CD4-positive, alpha-beta T cell treated with Interleukin-6 for 4 hours (primary cell): ENCODE measurements around the gene FUT4.
"Not testable (repeated sequence)": the region's sequence is repeated elsewhere in the genome, so short reads cannot be mapped to it uniquely, and the experiment has no call there.

Experiments
- DNase-seq: peaks from one replicate; pipeline ENCODE4 v3.0.0-alpha.2; 2020; ENCODE audit warnings: mixed read lengths

Gene FUT4

DNA sequence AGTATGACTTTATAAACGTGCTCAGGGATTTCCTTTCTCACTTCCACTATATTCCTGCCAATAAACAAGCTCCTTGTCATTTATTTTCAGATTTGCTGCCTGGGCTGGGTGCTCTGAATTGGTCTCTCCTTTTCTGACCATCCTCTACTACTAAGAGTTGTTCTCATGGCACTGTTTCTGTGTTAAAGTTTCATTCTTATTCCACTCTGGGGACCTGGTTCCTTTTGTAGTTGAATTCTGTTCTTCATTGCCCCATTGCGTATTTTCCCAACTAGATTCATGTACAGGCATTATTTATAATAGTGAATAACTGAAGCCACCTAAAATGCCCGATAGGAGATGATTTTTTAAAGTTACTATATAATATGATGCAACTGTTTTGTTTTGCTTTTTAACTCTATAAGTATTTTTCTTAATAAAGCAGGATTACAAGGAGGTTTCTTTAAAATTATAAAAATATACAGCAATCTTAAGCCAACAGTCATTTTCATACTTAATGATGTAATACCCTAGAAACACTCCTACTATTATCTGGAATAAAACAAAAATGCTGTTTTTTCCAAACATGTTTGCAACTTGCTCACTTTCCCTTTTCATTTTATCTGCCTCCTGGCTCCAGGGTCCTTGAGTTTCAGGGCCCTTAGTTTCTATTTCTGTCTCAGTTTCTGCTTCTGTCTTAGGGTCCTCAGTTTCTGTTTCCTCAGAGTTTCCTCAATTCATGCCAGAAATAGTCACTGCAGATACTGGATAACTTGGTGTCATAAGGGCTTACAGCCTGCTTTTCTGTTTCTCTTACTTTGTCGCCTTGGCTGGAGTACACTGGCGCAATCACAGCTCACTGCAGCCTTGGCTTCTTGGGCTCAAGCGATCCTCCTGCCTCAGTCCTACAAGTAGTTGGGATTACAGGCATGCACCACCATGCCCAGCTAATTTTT is 9.8 kb upstream of the FUT4 start:
- DNase-seq = no peak

- DNase-seq = no peak
These were observed 7.3 kb upstream of the FUT4 start for GRCh38 chr11:94536386-94536785.

- DNase-seq = no peak
These were observed 6.6 kb upstream of the FUT4 start for GRCh38 chr11:94537031-94537600.

DNA sequence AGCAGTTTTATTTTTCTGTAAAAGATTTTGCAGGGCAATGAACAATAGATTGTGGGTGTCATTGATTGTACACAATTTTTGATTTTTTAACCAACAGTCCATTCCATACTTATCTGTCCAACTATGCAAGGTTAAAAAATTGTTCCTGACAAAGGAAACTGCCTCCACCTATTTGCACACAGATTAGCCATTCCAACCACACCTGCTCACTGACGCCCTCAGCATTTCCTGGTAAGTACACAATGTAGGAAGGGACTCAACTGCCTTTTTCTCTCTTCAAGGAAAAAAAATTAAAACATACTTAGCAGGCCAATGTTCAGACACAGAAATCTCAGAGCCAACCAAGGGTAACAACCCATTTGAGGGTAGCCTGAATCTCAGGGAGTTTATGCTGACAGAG is 4.3 kb upstream of the FUT4 start:
- DNase-seq = no peak

DNA sequence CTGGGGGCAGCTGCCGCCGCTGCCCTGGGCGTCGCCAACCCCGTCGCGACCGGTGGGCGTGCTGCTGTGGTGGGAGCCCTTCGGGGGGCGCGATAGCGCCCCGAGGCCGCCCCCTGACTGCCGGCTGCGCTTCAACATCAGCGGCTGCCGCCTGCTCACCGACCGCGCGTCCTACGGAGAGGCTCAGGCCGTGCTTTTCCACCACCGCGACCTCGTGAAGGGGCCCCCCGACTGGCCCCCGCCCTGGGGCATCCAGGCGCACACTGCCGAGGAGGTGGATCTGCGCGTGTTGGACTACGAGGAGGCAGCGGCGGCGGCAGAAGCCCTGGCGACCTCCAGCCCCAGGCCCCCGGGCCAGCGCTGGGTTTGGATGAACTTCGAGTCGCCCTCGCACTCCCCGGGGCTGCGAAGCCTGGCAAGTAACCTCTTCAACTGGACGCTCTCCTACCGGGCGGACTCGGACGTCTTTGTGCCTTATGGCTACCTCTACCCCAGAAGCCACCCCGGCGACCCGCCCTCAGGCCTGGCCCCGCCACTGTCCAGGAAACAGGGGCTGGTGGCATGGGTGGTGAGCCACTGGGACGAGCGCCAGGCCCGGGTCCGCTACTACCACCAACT is 1.0 kb downstream of the FUT4 start:
- no peak for DNase-seq

DNA sequence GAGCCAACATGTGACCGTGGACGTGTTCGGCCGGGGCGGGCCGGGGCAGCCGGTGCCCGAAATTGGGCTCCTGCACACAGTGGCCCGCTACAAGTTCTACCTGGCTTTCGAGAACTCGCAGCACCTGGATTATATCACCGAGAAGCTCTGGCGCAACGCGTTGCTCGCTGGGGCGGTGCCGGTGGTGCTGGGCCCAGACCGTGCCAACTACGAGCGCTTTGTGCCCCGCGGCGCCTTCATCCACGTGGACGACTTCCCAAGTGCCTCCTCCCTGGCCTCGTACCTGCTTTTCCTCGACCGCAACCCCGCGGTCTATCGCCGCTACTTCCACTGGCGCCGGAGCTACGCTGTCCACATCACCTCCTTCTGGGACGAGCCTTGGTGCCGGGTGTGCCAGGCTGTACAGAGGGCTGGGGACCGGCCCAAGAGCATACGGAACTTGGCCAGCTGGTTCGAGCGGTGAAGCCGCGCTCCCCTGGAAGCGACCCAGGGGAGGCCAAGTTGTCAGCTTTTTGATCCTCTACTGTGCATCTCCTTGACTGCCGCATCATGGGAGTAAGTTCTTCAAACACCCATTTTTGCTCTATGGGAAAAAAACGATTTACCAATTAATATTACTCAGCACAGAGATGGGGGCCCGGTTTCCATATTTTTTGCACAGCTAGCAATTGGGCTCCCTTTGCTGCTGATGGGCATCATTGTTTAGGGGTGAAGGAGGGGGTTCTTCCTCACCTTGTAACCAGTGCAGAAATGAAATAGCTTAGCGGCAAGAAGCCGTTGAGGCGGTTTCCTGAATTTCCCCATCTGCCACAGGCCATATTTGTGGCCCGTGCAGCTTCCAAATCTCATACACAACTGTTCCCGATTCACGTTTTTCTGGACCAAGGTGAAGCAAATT is 1.8 kb downstream of the FUT4 start:
- no peak for DNase-seq

GRCh38 chr11:94546162-94546470 is 2.4 kb downstream of the FUT4 start:
- DNase-seq = no peak

DNA sequence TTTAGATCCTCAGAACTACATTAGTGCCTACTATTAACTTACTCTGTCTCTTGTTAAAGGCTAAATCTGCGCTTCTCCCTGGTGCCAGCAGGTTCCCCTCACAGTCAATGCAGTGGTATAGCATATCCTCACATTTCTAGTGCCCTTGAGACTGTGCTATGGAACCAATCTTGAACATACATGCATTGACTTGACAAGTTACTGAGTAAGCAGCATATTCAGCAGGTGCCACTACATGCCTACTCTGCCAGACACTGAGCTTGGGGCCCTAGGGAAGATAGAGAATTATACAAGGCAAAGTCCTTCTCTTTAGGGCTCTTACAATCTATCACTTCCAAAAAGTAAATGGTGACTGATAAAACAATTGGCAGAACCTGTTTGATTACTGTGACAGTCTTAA is 3.2 kb downstream of the FUT4 start:
- DNase-seq = no peak

DNA sequence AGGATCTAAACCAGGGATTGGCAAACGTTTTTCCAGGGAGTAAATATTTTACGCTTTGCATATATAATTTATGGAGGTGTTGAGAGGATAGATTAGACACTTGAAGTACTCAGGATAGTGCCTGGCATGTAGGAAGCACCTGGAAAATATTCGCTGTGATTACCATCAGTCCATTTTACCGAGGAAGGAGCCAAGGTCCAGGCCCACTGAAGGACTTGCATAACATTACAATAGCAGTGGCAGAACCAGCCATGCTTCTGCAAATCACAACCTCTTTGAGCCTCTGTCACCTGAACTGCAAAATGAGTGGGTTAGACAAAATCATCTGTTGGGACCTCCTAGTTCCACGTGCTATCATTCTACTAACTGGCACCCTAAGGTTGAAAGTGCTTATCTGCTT is 5.4 kb downstream of the FUT4 start:
- DNase-seq = no peak

DNA sequence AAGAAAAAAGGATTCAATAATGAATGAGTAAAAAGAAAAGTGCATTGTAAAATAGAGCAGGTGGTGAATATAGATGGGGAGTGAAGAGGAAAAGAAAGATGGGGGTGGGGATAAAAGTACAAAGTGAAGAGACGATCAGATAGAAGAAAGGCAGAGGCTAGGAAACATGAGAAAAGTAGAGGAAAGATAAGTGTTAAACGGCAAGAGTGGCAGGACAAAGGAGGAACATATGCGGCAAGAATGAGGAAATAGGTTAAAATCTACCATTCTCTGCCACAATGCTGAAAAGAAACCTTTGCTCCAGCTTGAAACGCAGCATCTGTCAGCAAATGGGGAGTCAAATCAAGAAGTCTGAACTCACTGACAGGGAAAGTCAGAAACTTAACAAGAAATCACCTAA is 6.8 kb downstream of the FUT4 start:
- no peak for DNase-seq

DNA sequence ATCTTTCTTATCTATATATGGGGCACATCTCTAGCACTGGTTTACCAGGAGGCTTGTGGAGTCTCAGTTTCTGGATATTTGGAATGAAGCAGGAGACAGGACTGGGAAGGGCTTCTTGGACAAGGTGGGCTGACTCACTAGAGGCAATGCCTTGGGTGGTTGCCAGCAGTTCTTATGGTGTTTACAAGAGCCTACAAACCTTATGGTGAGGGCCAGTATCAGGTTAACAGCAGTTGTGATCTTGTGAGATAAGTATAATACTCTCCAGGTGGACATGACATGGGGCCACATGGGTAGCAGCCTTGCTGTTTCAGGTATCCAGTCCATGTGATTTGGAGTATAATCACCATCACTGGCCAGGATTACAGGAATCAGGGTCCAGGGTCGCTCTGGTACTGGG is 10.2 kb downstream of the FUT4 start:
- no peak for DNase-seq

GRCh38 chr11:94555752-94556329 is 12.1 kb downstream of the FUT4 start:
- DNase-seq = not testable (repeated sequence)

DNA sequence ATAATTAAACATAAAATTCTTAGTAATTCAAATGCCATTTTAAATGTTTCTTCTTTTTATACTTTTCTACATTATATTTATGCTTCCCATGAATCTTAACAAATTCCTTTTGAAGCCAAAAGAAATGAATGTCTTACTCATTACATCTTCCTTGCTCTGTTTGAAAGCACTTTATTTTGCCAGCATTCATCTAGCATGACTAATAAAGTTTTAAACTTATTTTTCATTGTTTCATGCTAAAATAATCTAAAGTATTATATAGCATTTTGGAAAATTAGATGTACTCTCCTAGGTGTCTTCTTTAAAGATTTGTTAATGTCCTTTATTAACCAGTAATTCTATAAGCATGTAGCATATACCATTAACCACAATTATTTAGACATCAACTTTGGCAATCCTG is 13.7 kb downstream of the FUT4 start:
- DNase-seq = no peak

DNA sequence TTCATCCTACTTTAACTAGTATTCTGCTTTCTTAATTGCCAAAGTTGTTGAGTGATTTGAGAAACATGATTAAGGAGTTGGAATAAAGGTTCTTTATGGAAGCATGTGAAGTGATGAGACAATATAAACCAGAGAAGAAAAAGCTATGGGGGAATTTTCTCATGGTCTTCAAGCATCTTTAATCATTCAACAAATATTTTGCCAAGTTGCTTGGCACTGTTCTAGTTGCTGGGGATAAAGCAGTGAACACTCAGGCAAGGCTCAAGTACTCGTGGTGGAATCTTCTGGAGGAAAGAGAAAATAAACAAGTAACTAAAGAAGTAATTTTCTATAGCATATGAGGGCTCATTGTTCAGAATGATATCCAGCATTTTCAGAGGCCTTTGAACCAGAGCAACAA is 14.3 kb downstream of the FUT4 start:
- no peak for DNase-seq

- DNase-seq = no peak
These were observed 14.7 kb downstream of the FUT4 start for GRCh38 chr11:94558468-94558867.

DNA sequence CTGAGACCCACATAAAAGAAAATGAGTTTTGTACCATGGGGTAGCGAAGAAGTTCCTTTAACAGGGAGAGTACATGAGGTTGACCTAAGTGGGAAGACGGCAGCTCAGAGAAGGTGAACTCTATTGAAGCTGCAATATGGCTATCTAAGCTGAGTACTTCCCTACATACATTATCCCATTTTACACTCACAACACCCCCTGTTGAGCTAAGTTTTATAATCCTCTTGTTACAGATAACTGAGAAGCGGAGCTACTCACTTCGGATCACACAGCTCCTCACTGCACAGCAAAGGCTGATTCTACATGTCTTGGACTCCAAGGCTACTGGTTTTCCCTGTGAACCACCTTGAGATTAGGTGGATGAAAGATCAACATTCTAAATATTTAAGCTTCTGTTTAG is 15.2 kb downstream of the FUT4 start:
- DNase-seq = no peak

- no peak for DNase-seq
These were observed 15.6 kb downstream of the FUT4 start for GRCh38 chr11:94559361-94559760.

DNA sequence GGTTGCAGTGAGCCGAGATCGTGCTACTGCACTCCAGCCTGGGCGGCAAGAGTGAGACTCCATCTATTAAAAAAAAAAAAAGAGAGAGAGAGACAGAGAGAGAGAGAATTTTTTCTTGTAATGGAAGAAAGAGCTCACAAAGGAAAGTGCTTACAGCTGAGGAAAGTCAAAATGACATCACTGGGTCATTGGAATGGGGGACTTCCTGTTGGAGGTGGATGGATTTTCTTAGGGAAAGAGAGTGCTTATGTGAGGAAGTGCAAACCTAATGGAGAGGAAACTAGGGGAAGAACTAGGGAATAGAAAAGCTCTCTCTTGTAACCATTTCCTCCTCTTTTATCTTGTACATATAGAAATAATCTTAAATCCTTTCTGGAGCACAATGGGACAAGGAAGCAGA is 17.1 kb downstream of the FUT4 start:
- DNase-seq = no peak

GRCh38 chr11:94563176-94563847 is 19.6 kb downstream of the FUT4 start:
- DNase-seq = no peak

DNA sequence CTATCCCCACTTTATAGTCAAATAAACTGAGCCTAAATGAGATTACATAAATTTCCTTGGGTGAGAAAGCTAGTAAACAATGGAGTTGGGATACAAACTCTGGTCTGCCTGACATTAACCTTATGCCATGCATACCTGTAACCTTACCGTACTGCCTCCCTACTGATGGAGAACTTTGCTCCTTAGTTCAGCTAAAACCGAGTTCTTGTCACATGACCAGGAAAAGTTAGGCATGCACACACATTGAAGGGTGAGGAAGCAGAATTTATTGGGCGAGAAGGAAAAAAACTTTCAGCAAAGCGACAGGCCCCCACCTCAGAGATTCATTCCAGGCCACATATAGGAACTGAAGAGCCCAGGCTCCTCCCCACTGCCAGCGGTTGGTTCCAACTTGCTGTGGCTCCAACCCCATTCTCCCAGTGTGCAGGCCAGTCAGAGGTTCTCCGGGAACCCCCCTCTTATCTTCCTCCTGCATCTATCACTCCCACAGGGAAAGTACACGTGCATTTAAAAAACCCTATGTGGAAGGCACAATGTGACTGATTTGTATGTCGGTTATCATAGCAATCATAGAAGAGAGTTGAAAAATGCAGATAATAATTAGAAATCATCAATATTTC is 20.2 kb downstream of the FUT4 start:
- DNase-seq = no peak

DNA sequence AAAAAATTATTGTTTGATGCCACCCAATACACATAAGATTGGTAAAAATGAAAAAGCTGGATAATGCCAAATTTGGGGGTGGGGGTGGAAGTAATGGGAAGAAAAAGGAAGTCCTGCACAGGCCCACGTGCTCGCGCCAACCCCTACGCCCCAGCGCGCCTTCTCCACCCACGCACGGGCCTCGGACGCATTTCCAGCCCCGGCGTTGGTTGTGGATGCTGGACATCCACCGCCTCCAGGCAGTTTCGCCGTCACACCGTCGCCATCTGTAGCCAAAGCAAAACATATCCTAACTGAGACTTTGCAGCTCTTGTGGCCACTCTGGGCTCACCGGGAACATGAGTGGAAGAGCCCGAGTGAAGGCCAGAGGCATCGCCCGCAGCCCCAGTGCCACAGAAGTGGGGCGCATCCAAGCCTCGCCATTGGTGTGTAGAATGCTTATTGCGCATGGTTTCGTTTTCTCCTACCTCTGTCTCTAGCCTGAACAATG is 23.5 kb downstream of the FUT4 start, which contains the start of gene PIWIL4:
Gene PIWIL4 (plus strand): TSS at position 188 of the 490 bp plus-strand sequence. CDS start 151 bp downstream, at position 339.
- no peak for DNase-seq
